ENCODE data around the gene DBH. TPM values are rescaled to one million over a fixed set of nuclear protein-coding genes. Genes with fewer than 3 reads are reported as not detected.

DBH gene
- total RNA-seq, 4 donors from 2014 or later: not detected

- H3K4me1 ChIP-seq: peaks cover 0 to 26% (median 3%) of the 10 kb centered on the region in 3 donors
- DNase-seq: no peak
- intact Hi-C loops (cut with DNase I): no loop called here
- H3K27me3 ChIP-seq: peaks cover 0 to 23% (median 2%) of the 10 kb centered on the region in 4 donors
- no peaks in the 10 kb centered on the region for H3K36me3 ChIP-seq
- H3K4me3 ChIP-seq: no peak overlapping the region
- no peak for TF ChIP-seq CTCF (IDR thresholded peaks at IDR 0.05)
- no peak for TF ChIP-seq POLR2A (IDR thresholded peaks at IDR 0.05)
- 73 to 84% methylated on average over 6 to 12 of the region's 15 CpGs for WGBS, 2 donors
- no peaks in the 10 kb centered on the region for H3K9me3 ChIP-seq
- peak overlapping the region in 2 of 4 donors; percentile 31 to 51 for H3K27ac ChIP-seq
Measured at GRCh38 chr9:133707763-133708245, 71.6 kb downstream of the DBH start.

- Histone ChIP-seq H3K27me3 (peaks cover 0 to 23% (median 0%) of the 10 kb centered on the region in 4 donors), H3K36me3 (no peaks in the 10 kb centered on the region), H3K4me1 (peaks cover 0 to 19% (median 0%) of the 10 kb centered on the region in 3 donors), H3K4me3 (no peak overlapping the region), H3K27ac (no peak overlapping the region), H3K9me3 (no peaks in the 10 kb centered on the region)
- DNase-seq: no peak
- TF ChIP-seq CTCF (IDR thresholded peaks at IDR 0.05) (no peak), POLR2A (IDR thresholded peaks at IDR 0.05) (no peak)
- intact Hi-C loops (cut with DNase I): no loop called here
- 87 to 92% methylated on average over 3 to 4 of the region's 30 CpGs for WGBS, 2 donors
Measured at GRCh38 chr9:133708246-133709014, 72.3 kb downstream of the DBH start.

Other genes with a start within 250 kb of the DBH start
- 10 to 100 TPM; 21.5 to 26.0 (median 21.7) TPM for gene REXO4, start 218.4 kb upstream of the DBH start, total RNA-seq
- 1 to 10 TPM in 1 of 4 donors, under 1 TPM in 3; 0.21 to 2.5 (median 0.33) TPM for gene ADAMTS13, start 214.0 kb upstream of the DBH start, total RNA-seq
- gene CACFD1, start 176.4 kb upstream of the DBH start, total RNA-seq: 10 to 100 TPM in 1 of 4 donors, 1 to 10 TPM in 3; 5.9 to 13.7 (median 9.1) TPM
- 1 to 10 TPM in 1 of 4 donors, under 1 TPM in 3; 0.42 to 1.1 (median 0.85) TPM for gene SLC2A6, start 157.3 kb upstream of the DBH start, total RNA-seq
- not detected for gene MYMK, start 111.4 kb upstream of the DBH start, total RNA-seq
- gene ADAMTSL2, start 101.7 kb upstream of the DBH start, total RNA-seq: 1 to 10 TPM; 1.1 to 2.1 (median 1.4) TPM
- gene FAM163B, start 27.0 kb upstream of the DBH start, total RNA-seq: not detected
- gene SARDH, start 102.0 kb downstream of the DBH start, total RNA-seq: under 1 TPM in 2 of 4 donors, not detected in 2; 0.26 to 0.57 TPM

Measured in esophagus squamous epithelium (tissue), 5 donors.